ENCODE measurements around the gene RGS8. TPM values are rescaled to one million over a fixed set of nuclear protein-coding genes. Genes with fewer than 3 reads are reported as not detected.

RGS8 gene
- total RNA-seq, 1 experiment from 2014 or later, result not detected

GRCh38 chr1:182651339-182651724, 33.1 kb downstream of the RGS8 start:
- Histone ChIP-seq H2AFZ (no peak overlapping the region), H3K27ac (no peak overlapping the region), H3K27me3 (ENCODE audit: insufficient read depth, low read depth) (no peaks in the 10 kb centered on the region), H3K4me1 (replicated peaks; ENCODE audit: insufficient read depth) (no peaks in the 10 kb centered on the region), H3K4me3 (no peak overlapping the region), H4K20me1 (ENCODE audit: insufficient read depth) (no peaks in the 10 kb centered on the region), H3K4me2 (no peak overlapping the region), H3K9me3 (ENCODE audit: insufficient read depth, low read depth) (no peaks in the 10 kb centered on the region), H3K79me2 (ENCODE audit: low read depth) (no peaks in the 10 kb centered on the region), H3K9me2 (ENCODE audit: insufficient read depth) (no peaks in the 10 kb centered on the region), H3K36me3 (ENCODE audit: low read depth) (no peaks in the 10 kb centered on the region), H3F3A (ENCODE audit: insufficient read depth, low read depth) (no peaks in the 10 kb centered on the region)
- no peak for DNase-seq
- CTCF ChIA-PET, result no interaction called here
- TF ChIP-seq EZH2 (IDR thresholded peaks at IDR 0.05; ENCODE audit: low read depth), result no peak
- TF ChIP-seq, protein P1, sequence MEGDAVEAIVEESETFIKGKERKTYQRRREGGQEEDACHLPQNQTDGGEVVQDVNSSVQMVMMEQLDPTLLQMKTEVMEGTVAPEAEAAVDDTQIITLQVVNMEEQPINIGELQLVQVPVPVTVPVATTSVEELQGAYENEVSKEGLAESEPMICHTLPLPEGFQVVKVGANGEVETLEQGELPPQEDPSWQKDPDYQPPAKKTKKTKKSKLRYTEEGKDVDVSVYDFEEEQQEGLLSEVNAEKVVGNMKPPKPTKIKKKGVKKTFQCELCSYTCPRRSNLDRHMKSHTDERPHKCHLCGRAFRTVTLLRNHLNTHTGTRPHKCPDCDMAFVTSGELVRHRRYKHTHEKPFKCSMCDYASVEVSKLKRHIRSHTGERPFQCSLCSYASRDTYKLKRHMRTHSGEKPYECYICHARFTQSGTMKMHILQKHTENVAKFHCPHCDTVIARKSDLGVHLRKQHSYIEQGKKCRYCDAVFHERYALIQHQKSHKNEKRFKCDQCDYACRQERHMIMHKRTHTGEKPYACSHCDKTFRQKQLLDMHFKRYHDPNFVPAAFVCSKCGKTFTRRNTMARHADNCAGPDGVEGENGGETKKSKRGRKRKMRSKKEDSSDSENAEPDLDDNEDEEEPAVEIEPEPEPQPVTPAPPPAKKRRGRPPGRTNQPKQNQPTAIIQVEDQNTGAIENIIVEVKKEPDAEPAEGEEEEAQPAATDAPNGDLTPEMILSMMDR (conservative IDR thresholded peaks at IDR 0.05), result no peak
- intact Hi-C loops (cut with micrococcal nuclease; ENCODE audit: unreplicated experiment), result no loop called here
- POLR2A ChIA-PET (ENCODE audit: unreplicated experiment), result no interaction called here
- BruUV-seq (replicated peaks), result no TSS peak

GRCh38 chr1:182650678-182651338, 33.6 kb downstream of the RGS8 start:
- intact Hi-C loops (cut with micrococcal nuclease; ENCODE audit: unreplicated experiment), result no loop called here
- Histone ChIP-seq H3K27ac (no peak overlapping the region), H3K27me3 (ENCODE audit: insufficient read depth, low read depth) (no peaks in the 10 kb centered on the region), H3K4me3 (no peak overlapping the region), H3K9me3 (ENCODE audit: insufficient read depth, low read depth) (no peaks in the 10 kb centered on the region), H3F3A (ENCODE audit: insufficient read depth, low read depth) (no peaks in the 10 kb centered on the region), H3K79me2 (ENCODE audit: low read depth) (no peaks in the 10 kb centered on the region), H3K9me2 (ENCODE audit: insufficient read depth) (no peaks in the 10 kb centered on the region), H4K20me1 (ENCODE audit: insufficient read depth) (no peaks in the 10 kb centered on the region), H3K4me1 (replicated peaks; ENCODE audit: insufficient read depth) (no peaks in the 10 kb centered on the region), H3K4me2 (no peak overlapping the region), H3K36me3 (ENCODE audit: low read depth) (no peaks in the 10 kb centered on the region), H2AFZ (no peak overlapping the region)
- no peak for DNase-seq
- BruUV-seq (replicated peaks), result no TSS peak
- TF ChIP-seq EZH2 (IDR thresholded peaks at IDR 0.05; ENCODE audit: low read depth), result no peak
- TF ChIP-seq, protein P1 (conservative IDR thresholded peaks at IDR 0.05), result no peak
- ChIA-PET POLR2A (ENCODE audit: unreplicated experiment) (no interaction called here), CTCF (no interaction called here)

GRCh38 chr1:182649041-182649440, 35.3 kb downstream of the RGS8 start:
- TF ChIP-seq, protein P1 (conservative IDR thresholded peaks at IDR 0.05), result no peak
- TF ChIP-seq EZH2 (IDR thresholded peaks at IDR 0.05; ENCODE audit: low read depth), result no peak
- H4K20me1 ChIP-seq (ENCODE audit: insufficient read depth), result no peaks in the 10 kb centered on the region
- H3F3A ChIP-seq (ENCODE audit: insufficient read depth, low read depth), result no peaks in the 10 kb centered on the region
- no peak overlapping the region for H2AFZ ChIP-seq
- BruUV-seq (replicated peaks), result no TSS peak
- H3K79me2 ChIP-seq (ENCODE audit: low read depth), result no peaks in the 10 kb centered on the region
- no peaks in the 10 kb centered on the region for H3K9me3 ChIP-seq (ENCODE audit: insufficient read depth, low read depth)
- intact Hi-C loops (cut with micrococcal nuclease; ENCODE audit: unreplicated experiment), result no loop called here
- POLR2A ChIA-PET (ENCODE audit: unreplicated experiment), result no interaction called here
- CTCF ChIA-PET, result no interaction called here
- H3K4me1 ChIP-seq (replicated peaks; ENCODE audit: insufficient read depth), result no peaks in the 10 kb centered on the region
- no peak for DNase-seq
- H3K4me3 ChIP-seq, result no peak overlapping the region
- H3K4me2 ChIP-seq, result no peak overlapping the region
- H3K9me2 ChIP-seq (ENCODE audit: insufficient read depth), result no peaks in the 10 kb centered on the region
- no peaks in the 10 kb centered on the region for H3K27me3 ChIP-seq (ENCODE audit: insufficient read depth, low read depth)
- H3K36me3 ChIP-seq (ENCODE audit: low read depth), result no peaks in the 10 kb centered on the region
- H3K27ac ChIP-seq, result no peak overlapping the region
